Activated CD4-positive, alpha-beta T cell treated with anti-CD3 and anti-CD28 coated beads, Interleukin-2, amount 10 ng/mL, durations not matched to agents 7 days and 5 days (primary cell): ENCODE results near the gene GYG2. TPM values are rescaled to one million over a fixed set of nuclear protein-coding genes. Genes with fewer than 3 reads are reported as not detected.

ENCODE experiments used
- CTCF ChIA-PET: fragments of 350-600 bp; sonication (Branson Sonifier 250); formaldehyde crosslinking; loops from one replicate; lab custom pipeline; 2021; ENCODE audit warnings: antibody characterized with exemption; lab: Charles Lee
- POLR2A ChIA-PET: fragments of 350-600 bp; sonication (Branson Sonifier 250); formaldehyde crosslinking; loops from one replicate; lab custom pipeline; 2021; ENCODE audit warnings: antibody characterized with exemption; lab: Charles Lee
- DNase-seq: peaks from one replicate; pipeline ENCODE4 v3.0.0-alpha.2; 2020
- H3K27ac Mint-ChIP-seq: one replicate; pipeline ENCODE4 v1.8.0; 2021; ENCODE audit warnings: mild to moderate bottlenecking, moderate library complexity, mixed read lengths
- H3K27me3 Mint-ChIP-seq: one replicate; pipeline ENCODE4 v1.8.0; 2021; ENCODE audit warnings: mixed read lengths
- H3K36me3 Mint-ChIP-seq: one replicate; pipeline ENCODE4 v1.8.0; 2021; ENCODE audit warnings: low read depth, mixed read lengths
- H3K4me1 Mint-ChIP-seq: one replicate; pipeline ENCODE4 v1.8.0; 2021; ENCODE audit warnings: mixed read lengths
- H3K4me3 Mint-ChIP-seq: one replicate; pipeline ENCODE4 v1.8.0; 2021; ENCODE audit warnings: mild to moderate bottlenecking, moderate library complexity, mixed read lengths
- H3K9me3 Mint-ChIP-seq: one replicate; pipeline ENCODE4 v1.8.0; 2021; ENCODE audit warnings: mixed read lengths
- total RNA-seq, 2 experiments: library from RNA; stranded (reverse); gene quantifications; one replicate each; pipeline ENCODE4 v1.2.3, GENCODE V29; 2021

GYG2 gene
- total RNA-seq, 2 experiments from 2014 or later: not detected

DNA sequence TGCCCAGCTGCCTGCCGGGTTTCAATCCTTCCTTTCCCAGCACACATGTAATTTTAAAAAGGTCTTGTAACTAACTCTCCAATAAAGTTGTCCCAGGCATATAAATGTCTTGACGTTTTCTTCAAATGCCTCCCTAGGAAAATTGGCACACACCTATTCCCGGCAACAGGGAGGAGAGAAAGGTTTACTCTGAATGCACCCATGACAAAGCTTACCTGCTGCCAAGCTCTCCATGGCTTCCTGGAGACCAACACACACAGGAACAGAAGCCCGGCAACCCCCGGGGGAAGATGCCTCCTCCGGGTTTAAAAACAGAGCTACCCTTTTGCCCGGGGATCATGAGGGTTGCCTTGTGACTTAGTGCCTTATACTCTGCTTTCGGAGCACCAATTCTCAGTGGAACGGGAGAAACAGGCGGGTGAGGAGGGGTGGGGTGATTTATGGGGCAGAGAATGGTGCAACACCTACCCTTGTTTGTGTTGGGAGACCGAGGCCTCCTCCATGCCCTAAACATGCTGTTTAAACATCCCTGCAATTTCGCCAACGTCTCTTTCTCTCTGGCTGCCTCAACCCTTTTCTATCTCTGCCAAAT is 4.8 kb upstream of the GYG2 start:
- H3K4me3 Mint-ChIP-seq: no peak overlapping the region
- no peaks in the 10 kb centered on the region for H3K9me3 Mint-ChIP-seq
- no peaks in the 10 kb centered on the region for H3K36me3 Mint-ChIP-seq
- H3K27me3 Mint-ChIP-seq: no peaks in the 10 kb centered on the region
- ChIA-PET POLR2A (no interaction called here), CTCF (no interaction called here)
- peaks cover 11% of the 10 kb centered on the region for H3K4me1 Mint-ChIP-seq
- H3K27ac Mint-ChIP-seq: no peak overlapping the region
- DNase-seq: no peak

GRCh38 chrX:2824886-2825285 is 3.8 kb upstream of the GYG2 start:
- POLR2A ChIA-PET: no interaction called here
- CTCF ChIA-PET: no interaction called here
- H3K27me3 Mint-ChIP-seq: no peaks in the 10 kb centered on the region

DNA sequence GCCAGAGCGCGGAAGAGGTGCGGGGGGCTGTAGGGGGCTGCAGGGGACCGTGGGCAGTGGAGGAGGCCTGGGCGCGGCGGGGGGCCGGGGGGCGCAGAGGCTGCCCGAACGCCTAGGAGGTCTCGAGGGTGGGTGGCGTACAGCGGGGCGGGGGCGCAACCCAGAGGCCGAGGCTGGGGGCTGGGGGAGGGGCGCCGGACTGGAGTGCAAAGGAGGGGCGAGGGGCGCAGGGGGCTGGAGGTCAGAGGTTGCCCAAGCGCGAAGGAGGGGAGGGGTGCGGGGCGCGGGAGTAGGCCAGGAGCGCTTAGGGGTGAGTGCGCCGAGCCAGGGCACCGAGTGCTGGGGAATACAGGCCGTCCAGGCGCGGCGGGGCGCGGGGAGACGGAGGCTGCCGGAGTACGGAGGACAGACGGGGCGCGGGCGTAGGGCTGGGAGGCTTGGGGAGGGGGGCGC is 255 bp downstream of the GYG2 start:
- CTCF ChIA-PET: no interaction called here

More at GRCh38 chrX:2824886-2825285, 3.8 kb upstream of the GYG2 start:
- H3K36me3 Mint-ChIP-seq: no peaks in the 10 kb centered on the region
- no peak for DNase-seq
- no peaks in the 10 kb centered on the region for H3K9me3 Mint-ChIP-seq
- H3K4me1 Mint-ChIP-seq: peaks cover 8% of the 10 kb centered on the region
- no peak overlapping the region for H3K4me3 Mint-ChIP-seq
- no peak overlapping the region for H3K27ac Mint-ChIP-seq

DNA sequence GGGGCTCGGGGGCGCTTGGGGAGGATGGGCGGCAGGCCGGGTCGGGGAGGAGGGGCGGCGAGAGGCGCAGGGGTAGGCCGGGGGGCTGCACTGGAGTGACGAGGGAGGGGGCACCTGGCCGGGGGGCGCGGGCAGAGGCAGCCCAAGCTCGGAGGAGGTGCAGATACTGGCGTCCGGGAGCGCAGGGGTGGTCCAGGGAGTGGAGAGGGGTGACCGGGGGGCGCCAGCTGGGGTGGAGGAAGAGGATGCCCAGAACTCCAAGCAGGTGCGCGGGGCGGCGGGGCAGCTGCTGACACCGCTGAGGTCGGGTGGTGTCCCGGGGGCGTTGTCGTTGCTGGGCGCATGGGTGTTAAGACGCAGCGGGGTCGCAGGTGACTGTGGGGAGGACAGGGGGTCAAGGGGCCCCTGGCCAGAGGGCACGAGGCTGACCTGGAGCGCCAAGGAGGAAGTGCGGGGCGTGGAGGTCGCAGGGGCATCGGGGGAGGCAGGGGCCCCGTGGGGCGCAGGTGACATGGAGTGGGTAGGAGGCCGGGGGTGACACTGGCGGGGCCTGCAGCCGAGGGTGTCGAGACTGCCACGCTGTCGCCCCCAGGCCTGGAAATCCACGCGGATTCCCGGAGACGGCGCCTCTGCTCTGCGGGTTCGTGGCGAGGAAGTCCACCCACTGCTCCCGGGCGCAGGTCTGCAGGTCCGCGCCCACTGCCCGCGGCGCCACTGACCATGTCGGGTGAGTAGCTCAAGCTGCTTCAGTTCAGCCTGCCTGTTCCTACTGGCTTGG is 928 bp downstream of the GYG2 start:
- no peak overlapping the region for H3K27ac Mint-ChIP-seq
- H3K27me3 Mint-ChIP-seq: peaks cover 2% of the 10 kb centered on the region
- H3K4me3 Mint-ChIP-seq: no peak overlapping the region
- H3K9me3 Mint-ChIP-seq: no peaks in the 10 kb centered on the region
- ChIA-PET POLR2A (no interaction called here), CTCF (no interaction called here)
- no peaks in the 10 kb centered on the region for H3K36me3 Mint-ChIP-seq
- no peaks in the 10 kb centered on the region for H3K4me1 Mint-ChIP-seq
- DNase-seq: no peak

More for the DNA sequence above, 255 bp downstream of the GYG2 start:
- no peaks in the 10 kb centered on the region for H3K4me1 Mint-ChIP-seq
- H3K9me3 Mint-ChIP-seq: no peaks in the 10 kb centered on the region
- no peak for DNase-seq
- no peak overlapping the region for H3K27ac Mint-ChIP-seq
- no peaks in the 10 kb centered on the region for H3K36me3 Mint-ChIP-seq
- POLR2A ChIA-PET: no interaction called here
- H3K4me3 Mint-ChIP-seq: no peak overlapping the region
- peaks cover 2% of the 10 kb centered on the region for H3K27me3 Mint-ChIP-seq

- Mint-ChIP-seq H3K27ac (no peak overlapping the region), H3K36me3 (no peaks in the 10 kb centered on the region), H3K27me3 (peaks cover 2% of the 10 kb centered on the region), H3K4me3 (no peak overlapping the region), H3K4me1 (no peaks in the 10 kb centered on the region), H3K9me3 (peaks cover 7% of the 10 kb centered on the region)
- ChIA-PET CTCF (no interaction called here), POLR2A (no interaction called here)
- no peak for DNase-seq
These were observed 2.9 kb downstream of the GYG2 start for GRCh38 chrX:2831471-2832228.

DNA sequence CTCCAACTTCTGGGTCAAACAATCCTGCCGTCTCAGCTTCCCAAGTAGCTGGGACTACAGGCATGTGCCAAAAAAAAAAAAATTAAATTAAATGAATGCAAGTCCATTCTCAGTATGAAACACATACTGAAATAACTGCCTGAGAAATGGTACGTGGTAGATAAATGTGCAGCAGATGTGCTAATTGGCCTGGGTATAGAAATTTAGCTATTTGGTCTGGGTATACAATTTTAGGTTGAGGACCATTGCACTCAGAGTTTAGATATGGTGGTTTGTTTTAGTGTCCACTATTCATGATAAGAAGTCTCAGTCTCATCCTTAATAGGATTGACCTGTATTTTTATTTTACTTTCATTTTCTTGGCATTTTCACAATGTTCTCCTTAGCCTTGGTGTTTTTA is 9.2 kb downstream of the GYG2 start:
- H3K27me3 Mint-ChIP-seq: no peaks in the 10 kb centered on the region
- H3K36me3 Mint-ChIP-seq: no peaks in the 10 kb centered on the region
- H3K4me1 Mint-ChIP-seq: no peaks in the 10 kb centered on the region
- ChIA-PET POLR2A (no interaction called here), CTCF (no interaction called here)
- no peak for DNase-seq
- peaks cover 11% of the 10 kb centered on the region for H3K9me3 Mint-ChIP-seq
- H3K4me3 Mint-ChIP-seq: no peak overlapping the region
- no peak overlapping the region for H3K27ac Mint-ChIP-seq

- H3K4me3 Mint-ChIP-seq: no peak overlapping the region
- CTCF ChIA-PET: no interaction called here
- H3K9me3 Mint-ChIP-seq: peaks cover 7% of the 10 kb centered on the region
- no peaks in the 10 kb centered on the region for H3K27me3 Mint-ChIP-seq
- no peaks in the 10 kb centered on the region for H3K4me1 Mint-ChIP-seq
- POLR2A ChIA-PET: no interaction called here
- H3K36me3 Mint-ChIP-seq: no peaks in the 10 kb centered on the region
- DNase-seq: no peak
- no peak overlapping the region for H3K27ac Mint-ChIP-seq
These were observed 12.2 kb downstream of the GYG2 start for GRCh38 chrX:2840961-2841360.

DNA sequence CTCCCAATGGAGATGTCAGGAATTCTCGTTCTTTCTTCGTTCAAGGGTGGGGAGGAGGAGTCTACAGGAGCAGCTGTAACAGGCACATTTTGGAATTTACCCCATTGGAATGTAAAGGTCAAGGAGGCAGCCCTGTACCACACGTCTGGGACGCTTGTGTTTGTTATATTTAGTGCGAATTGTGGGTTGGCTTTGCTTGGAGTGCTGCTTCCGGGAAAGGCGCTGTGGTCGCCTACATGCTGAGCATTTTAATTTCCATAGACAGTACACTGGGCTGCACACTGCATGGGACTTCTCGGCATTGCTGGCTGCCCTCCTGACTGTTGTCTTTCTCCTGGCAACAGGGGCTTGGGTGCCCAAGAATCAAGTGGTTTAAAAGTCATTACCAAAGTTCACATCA is 12.8 kb downstream of the GYG2 start:
- H3K4me1 Mint-ChIP-seq: no peaks in the 10 kb centered on the region
- H3K9me3 Mint-ChIP-seq: peaks cover 4% of the 10 kb centered on the region
- no peaks in the 10 kb centered on the region for H3K27me3 Mint-ChIP-seq
- ChIA-PET POLR2A (no interaction called here), CTCF (no interaction called here)
- no peaks in the 10 kb centered on the region for H3K36me3 Mint-ChIP-seq
- H3K27ac Mint-ChIP-seq: no peak overlapping the region
- DNase-seq: no peak
- no peak overlapping the region for H3K4me3 Mint-ChIP-seq

DNA sequence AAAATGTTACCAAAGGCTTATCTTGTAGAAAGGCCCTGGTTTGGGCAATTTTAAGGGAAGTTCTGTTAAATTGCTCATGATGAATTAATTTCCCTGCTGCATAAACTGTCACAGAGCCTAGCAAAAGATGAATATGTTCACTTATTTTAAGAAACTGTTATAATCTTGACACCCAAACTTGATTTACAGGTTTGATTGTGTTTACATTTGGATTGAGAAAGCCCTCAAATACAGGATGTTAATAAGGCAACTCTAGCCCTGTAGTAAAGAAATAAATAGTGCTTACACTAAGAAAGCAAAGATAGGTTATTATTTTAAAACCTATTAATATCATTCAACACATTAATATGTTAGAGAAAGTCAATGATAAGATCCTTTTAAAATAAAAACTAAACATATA is 18.3 kb downstream of the GYG2 start:
- Mint-ChIP-seq H3K36me3 (no peaks in the 10 kb centered on the region), H3K9me3 (no peaks in the 10 kb centered on the region), H3K4me1 (no peaks in the 10 kb centered on the region), H3K4me3 (no peak overlapping the region), H3K27me3 (no peaks in the 10 kb centered on the region), H3K27ac (no peak overlapping the region)
- DNase-seq: no peak
- ChIA-PET POLR2A (no interaction called here), CTCF (no interaction called here)

DNA sequence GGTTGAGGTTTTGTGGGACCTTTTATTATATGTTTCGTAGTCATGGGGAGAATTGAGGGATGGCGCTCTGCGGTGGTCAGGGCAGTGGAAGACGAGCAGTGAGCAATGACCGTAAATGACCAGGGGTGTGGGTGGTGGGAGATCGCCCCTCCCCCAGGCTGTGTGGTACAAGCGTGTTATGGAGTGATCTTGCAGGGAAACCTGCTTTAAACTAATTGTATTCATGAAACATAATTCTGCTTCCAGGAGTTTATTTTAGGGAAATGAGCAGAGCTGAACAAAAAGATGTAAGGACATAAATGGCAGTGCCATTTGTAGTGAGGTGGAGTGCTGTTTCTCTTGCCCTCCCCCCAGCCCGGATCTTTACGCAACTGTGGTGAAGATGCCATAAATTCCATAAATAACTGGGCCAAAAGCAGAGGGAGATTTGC is 20.2 kb downstream of the GYG2 start:
- no peaks in the 10 kb centered on the region for H3K36me3 Mint-ChIP-seq
- no peak overlapping the region for H3K4me3 Mint-ChIP-seq
- DNase-seq: no peak
- H3K4me1 Mint-ChIP-seq: no peaks in the 10 kb centered on the region
- ChIA-PET POLR2A (no interaction called here), CTCF (no interaction called here)
- H3K27me3 Mint-ChIP-seq: no peaks in the 10 kb centered on the region
- H3K9me3 Mint-ChIP-seq: no peaks in the 10 kb centered on the region
- no peak overlapping the region for H3K27ac Mint-ChIP-seq

DNA sequence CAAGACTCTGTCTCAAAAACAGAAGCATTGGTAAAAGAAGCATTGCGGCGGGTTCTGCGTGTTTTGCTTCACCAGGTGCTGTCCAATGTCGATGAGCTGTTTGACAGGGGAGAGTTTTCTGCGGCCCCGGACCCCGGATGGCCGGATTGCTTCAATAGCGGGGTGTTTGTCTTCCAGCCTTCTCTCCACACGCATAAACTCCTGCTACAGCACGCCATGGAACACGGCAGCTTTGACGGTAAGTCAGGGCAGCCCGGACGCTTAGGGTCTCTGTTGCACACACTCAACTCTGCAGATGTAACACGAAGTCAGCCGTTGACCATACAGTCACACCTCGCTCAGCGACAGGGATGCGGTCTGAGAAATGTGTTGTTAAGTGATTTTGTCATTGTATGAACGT is 26.2 kb downstream of the GYG2 start:
- H3K4me3 Mint-ChIP-seq: no peak overlapping the region
- DNase-seq: no peak
- H3K27ac Mint-ChIP-seq: no peak overlapping the region
- no peaks in the 10 kb centered on the region for H3K9me3 Mint-ChIP-seq
- H3K27me3 Mint-ChIP-seq: no peaks in the 10 kb centered on the region
- POLR2A ChIA-PET: no interaction called here
- H3K36me3 Mint-ChIP-seq: no peaks in the 10 kb centered on the region
- CTCF ChIA-PET: no interaction called here
- no peaks in the 10 kb centered on the region for H3K4me1 Mint-ChIP-seq

DNA sequence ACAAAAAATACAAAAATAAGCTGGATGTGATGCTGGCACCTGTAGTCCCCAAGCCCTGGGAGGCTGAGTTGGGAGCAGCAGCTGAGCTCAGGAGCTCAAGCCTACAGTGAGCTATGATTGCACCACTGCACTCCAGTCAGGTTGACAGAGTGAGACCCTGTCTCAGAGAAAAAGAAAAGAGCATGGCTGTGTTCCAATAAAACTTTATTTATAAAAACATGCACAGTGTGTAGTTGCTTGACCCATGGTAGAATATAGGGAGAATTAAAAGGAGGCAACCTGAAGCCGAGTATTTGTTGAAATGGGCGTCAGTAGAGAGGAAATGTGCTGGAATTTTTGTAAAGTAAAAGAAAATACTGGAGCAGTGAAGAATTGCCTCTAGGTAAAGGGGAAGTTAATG is 27.0 kb downstream of the GYG2 start:
- Mint-ChIP-seq H3K27me3 (no peaks in the 10 kb centered on the region), H3K9me3 (no peaks in the 10 kb centered on the region), H3K4me1 (no peaks in the 10 kb centered on the region), H3K27ac (no peak overlapping the region), H3K4me3 (no peak overlapping the region), H3K36me3 (no peaks in the 10 kb centered on the region)
- no peak for DNase-seq
- ChIA-PET POLR2A (no interaction called here), CTCF (no interaction called here)

- no peaks in the 10 kb centered on the region for H3K4me1 Mint-ChIP-seq
- H3K36me3 Mint-ChIP-seq: no peaks in the 10 kb centered on the region
- POLR2A ChIA-PET: no interaction called here
- H3K27me3 Mint-ChIP-seq: no peaks in the 10 kb centered on the region
- no peaks in the 10 kb centered on the region for H3K9me3 Mint-ChIP-seq
- H3K27ac Mint-ChIP-seq: no peak overlapping the region
- CTCF ChIA-PET: no interaction called here
- no peak for DNase-seq
- H3K4me3 Mint-ChIP-seq: no peak overlapping the region
These were observed 28.8 kb downstream of the GYG2 start for GRCh38 chrX:2857566-2857965.
